ENCODE data around the gene HTR1B. TPM values are rescaled to one million over a fixed set of nuclear protein-coding genes. Genes with fewer than 3 reads are reported as not detected.

HTR1B gene
- total RNA-seq, 6 experiments from 2014 or later = not detected

- 28% methylated on average over 2 of the region's 2 CpGs for WGBS (ENCODE audit: insufficient coverage, low coverage, low lambda C conversion rate, missing lambda C conversion rate)
- H3K9me3 ChIP-seq = no peaks in the 10 kb centered on the region
- no peaks in the 10 kb centered on the region for H3K27me3 ChIP-seq
- ATAC-seq = no peak
- intact Hi-C loops (cut with DNase I) = no loop called here
- H3K4me1 ChIP-seq = no peaks in the 10 kb centered on the region
- H3K36me3 ChIP-seq = no peaks in the 10 kb centered on the region
- no peak overlapping the region for H3K27ac ChIP-seq
- TF ChIP-seq CTCF (IDR thresholded peaks at IDR 0.05) (no peak), POLR2A (IDR thresholded peaks at IDR 0.05) (no peak)
- no peak overlapping the region for H3K4me3 ChIP-seq
- DNase-seq = no peak
These were observed 18.1 kb downstream of the HTR1B start for GRCh38 chr6:77445214-77445613.

GRCh38 chr6:77440206-77440976 lies 22.9 kb downstream of the HTR1B start:
- DNase-seq = no peak
- no peak for ATAC-seq
- Histone ChIP-seq H3K27me3 (no peaks in the 10 kb centered on the region), H3K4me3 (no peak overlapping the region), H3K4me1 (no peaks in the 10 kb centered on the region), H3K27ac (no peak overlapping the region), H3K36me3 (no peaks in the 10 kb centered on the region), H3K9me3 (no peaks in the 10 kb centered on the region)
- no peak for TF ChIP-seq POLR2A (IDR thresholded peaks at IDR 0.05)
- intact Hi-C loops (cut with DNase I) = no loop called here
- 52% methylated on average over 3 of the region's 3 CpGs for WGBS (ENCODE audit: insufficient coverage, low coverage, low lambda C conversion rate, missing lambda C conversion rate)

GRCh38 chr6:77433888-77434287 lies 29.4 kb downstream of the HTR1B start:
- Histone ChIP-seq H3K36me3 (no peaks in the 10 kb centered on the region), H3K4me3 (no peak overlapping the region), H3K9me3 (no peaks in the 10 kb centered on the region), H3K27ac (no peak overlapping the region), H3K27me3 (no peaks in the 10 kb centered on the region), H3K4me1 (no peaks in the 10 kb centered on the region)
- intact Hi-C loops (cut with DNase I) = no loop called here
- ATAC-seq = no peak
- DNase-seq = no peak
- 54% methylated on average over 4 of the region's 4 CpGs for WGBS (ENCODE audit: insufficient coverage, low coverage, low lambda C conversion rate, missing lambda C conversion rate)
- TF ChIP-seq CTCF (IDR thresholded peaks at IDR 0.05) (no peak), POLR2A (IDR thresholded peaks at IDR 0.05) (no peak)

- Histone ChIP-seq H3K9me3 (no peaks in the 10 kb centered on the region), H3K27me3 (no peaks in the 10 kb centered on the region), H3K4me3 (no peak overlapping the region), H3K4me1 (no peaks in the 10 kb centered on the region), H3K36me3 (no peaks in the 10 kb centered on the region), H3K27ac (no peak overlapping the region)
- intact Hi-C loops (cut with DNase I) = no loop called here
- 54% methylated on average over 3 of the region's 3 CpGs for WGBS (ENCODE audit: insufficient coverage, low coverage, low lambda C conversion rate, missing lambda C conversion rate)
- no peak for TF ChIP-seq CTCF (IDR thresholded peaks at IDR 0.05)
- TF ChIP-seq POLR2A (IDR thresholded peaks at IDR 0.05) = no peak
- no peak for DNase-seq
- ATAC-seq = no peak
These were observed 32.8 kb downstream of the HTR1B start for GRCh38 chr6:77430504-77430903.

- no peak for ATAC-seq
- no peak for TF ChIP-seq CTCF (IDR thresholded peaks at IDR 0.05)
- no peak for TF ChIP-seq POLR2A (IDR thresholded peaks at IDR 0.05)
- H3K9me3 ChIP-seq = no peaks in the 10 kb centered on the region
These were observed 37.6 kb downstream of the HTR1B start for GRCh38 chr6:77425671-77426070.

More at GRCh38 chr6:77425671-77426070, 37.6 kb downstream of the HTR1B start:
- no peaks in the 10 kb centered on the region for H3K4me1 ChIP-seq
- DNase-seq = no peak
- no peaks in the 10 kb centered on the region for H3K36me3 ChIP-seq
- no peaks in the 10 kb centered on the region for H3K27me3 ChIP-seq
- H3K27ac ChIP-seq = no peak overlapping the region
- intact Hi-C loops (cut with DNase I) = no loop called here
- H3K4me3 ChIP-seq = no peak overlapping the region

Measured in right lobe of liver (tissue), 6 donors.